Ascending aorta (tissue), 2 donors: Measurements from ENCODE around the gene ELMO1. TPM values are rescaled to one million over a fixed set of nuclear protein-coding genes. Genes with fewer than 3 reads are reported as not detected.

Source experiments
- DNase-seq, 2 donors: peaks; one replicate each; pipeline ENCODE4 v3.0.0-alpha.2; 2019; ENCODE audit warnings: low spot score in 2 of 2
- H3K27ac ChIP-seq, 2 donors: fragments of 200-600 bp; sonication (generic); one replicate each; pipeline ENCODE4 v1.5.1; 2016 to 2017; ENCODE audit warnings: mild to moderate bottlenecking in 1 of 2
- H3K27me3 ChIP-seq: fragments of 200-600 bp; sonication (generic); one replicate; pipeline ENCODE4 v1.5.1; 2017
- H3K36me3 ChIP-seq, 2 donors: fragments of 200-600 bp; sonication (generic); one replicate each; pipeline ENCODE4 v1.5.1; 2016
- H3K4me1 ChIP-seq, 2 donors: fragments of 200-600 bp; sonication (generic); one replicate each; pipeline ENCODE4 v1.5.1; 2016 to 2017; ENCODE audit warnings: mild to moderate bottlenecking in 1 of 2
- H3K4me3 ChIP-seq, 2 donors: fragments of 200-600 bp; sonication (generic); one replicate each; pipeline ENCODE4 v1.5.1; 2016 to 2017; ENCODE audit warnings: mild to moderate bottlenecking in 1 of 2
- H3K9me3 ChIP-seq, 2 donors: fragments of 200-600 bp; sonication (generic); one replicate each; pipeline ENCODE4 v1.5.1; 2016
- CTCF ChIP-seq, 3 experiments: fragments of 200-600 bp in 2 of 3; fragments of 450-650 bp in 1 of 3; sonication (generic) in 2 of 3; IDR thresholded peaks; one replicate each; pipeline ENCODE4 v1.5.1; 2016 to 2019; ENCODE audit warnings: antibody characterized with exemption in 3 of 3, mild to moderate bottlenecking in 1 of 3, moderate library complexity in 1 of 3
- intact Hi-C: fragments of 100-400 bp; cut with DNase I; formaldehyde crosslinking; loops from one replicate; pipeline ENCODE4 v1.15.1; 2023
- total RNA-seq: library from RNA; depleted of rRNA; stranded (reverse); fragments of >200 nt; gene quantifications from one replicate; pipeline ENCODE4 v1.1.0, GENCODE V29; 2016

ELMO1 gene
- total RNA-seq, 1 donor from 2014 or later, result 40.8 TPM

GRCh38 chr7:37234928-37235327 lies 213.7 kb downstream of the ELMO1 start:
- Histone ChIP-seq H3K9me3 (no peaks in the 10 kb centered on the region), H3K27me3 (no peaks in the 10 kb centered on the region), H3K27ac (no peak overlapping the region), H3K4me1 (no peaks in the 10 kb centered on the region), H3K4me3 (no peak overlapping the region), H3K36me3 (no peaks in the 10 kb centered on the region)
- peak; percentile 37 to 71 (median 50) for TF ChIP-seq CTCF (IDR thresholded peaks at IDR 0.05)
- DNase-seq, result no peak
- intact Hi-C loops, result loop anchor here (5.0 kb wide), 3 partner anchors 257 to 597 kb away; no protein-coding TSS in a partner anchor

GRCh38 chr7:37234334-37234733 lies 214.3 kb downstream of the ELMO1 start:
- no peak overlapping the region for H3K27ac ChIP-seq

GRCh38 chr7:37231613-37232012 lies 217.1 kb downstream of the ELMO1 start:
- Histone ChIP-seq H3K27me3 (no peaks in the 10 kb centered on the region), H3K9me3 (no peaks in the 10 kb centered on the region), H3K36me3 (no peaks in the 10 kb centered on the region), H3K27ac (no peak overlapping the region), H3K4me1 (no peaks in the 10 kb centered on the region), H3K4me3 (no peak overlapping the region)
- intact Hi-C loops, result loop anchor here (5.0 kb wide), 2 partner anchors 261 to 276 kb away; no protein-coding TSS in a partner anchor
- no peak for DNase-seq
- no peak for TF ChIP-seq CTCF (IDR thresholded peaks at IDR 0.05)

More at GRCh38 chr7:37234334-37234733, 214.3 kb downstream of the ELMO1 start:
- Histone ChIP-seq H3K4me1 (no peaks in the 10 kb centered on the region), H3K27me3 (no peaks in the 10 kb centered on the region), H3K36me3 (no peaks in the 10 kb centered on the region), H3K9me3 (no peaks in the 10 kb centered on the region), H3K4me3 (no peak overlapping the region)
- DNase-seq, result no peak
- no peak for TF ChIP-seq CTCF (IDR thresholded peaks at IDR 0.05)
- intact Hi-C loops, result loop anchor here (5.0 kb wide), 2 partner anchors 258 to 273 kb away; no protein-coding TSS in a partner anchor

GRCh38 chr7:37230221-37230620 lies 218.4 kb downstream of the ELMO1 start:
- Histone ChIP-seq H3K9me3 (no peaks in the 10 kb centered on the region), H3K27ac (no peak overlapping the region), H3K4me3 (no peak overlapping the region), H3K4me1 (no peaks in the 10 kb centered on the region), H3K27me3 (no peaks in the 10 kb centered on the region), H3K36me3 (no peaks in the 10 kb centered on the region)
- no peak for TF ChIP-seq CTCF (IDR thresholded peaks at IDR 0.05)
- peak in 1 of 2 donors; percentile 69 for DNase-seq
- intact Hi-C loops, result loop anchor here (5.0 kb wide), 2 partner anchors 262 to 277 kb away; no protein-coding TSS in a partner anchor

GRCh38 chr7:37229381-37229780 lies 219.3 kb downstream of the ELMO1 start:
- Histone ChIP-seq H3K27me3 (no peaks in the 10 kb centered on the region), H3K27ac (no peak overlapping the region), H3K4me1 (no peaks in the 10 kb centered on the region), H3K36me3 (no peaks in the 10 kb centered on the region), H3K9me3 (no peaks in the 10 kb centered on the region), H3K4me3 (no peak overlapping the region)
- intact Hi-C loops, result no loop called here
- no peak for TF ChIP-seq CTCF (IDR thresholded peaks at IDR 0.05)
- no peak for DNase-seq
